K562 (cell line): Measurements from ENCODE around the gene LAMB2. TPM values are rescaled to one million over a fixed set of nuclear protein-coding genes. Genes with fewer than 3 reads are reported as not detected.

Experiments
- CEBPZ ChIP-seq: fragments of 150-350 bp; IDR thresholded peaks from 2 replicates; pipeline ENCODE4 v1.6.1; 2014; ENCODE audit warnings: low read depth, mild to moderate bottlenecking, low read length, borderline replicate concordance
- CHD4 ChIP-seq: fragments of 200-600 bp; sonication (generic); IDR thresholded peaks from 3 replicates; pipeline ENCODE4 v1.6.1; 2012; ENCODE audit warnings: low read depth, mild to moderate bottlenecking, mixed read lengths, low read length, inconsistent platforms; ENCODE audit not compliant: insufficient read depth, insufficient replicate concordance, poor library complexity, severe bottlenecking
- EHMT2 ChIP-seq: fragments of 450-650 bp; IDR thresholded peaks from 2 replicates; pipeline ENCODE4 v1.6.1; 2018; ENCODE audit warnings: antibody characterized with exemption
- MAZ ChIP-seq, 2 experiments: fragments of 450-650 bp in 1 of 2; sonication (generic) in 1 of 2; formaldehyde crosslinking; IDR thresholded peaks in 1 of 2; conservative IDR thresholded peaks in 1 of 2; 2 replicates each; pipeline versions ENCODE4 v1.4.0 to v1.5.0; 2020; ENCODE audit warnings: mild to moderate bottlenecking in 1 of 2, missing genetic modification reagents in 1 of 2
- PML ChIP-seq: IDR thresholded peaks from 2 replicates; pipeline ENCODE4 v1.6.1; 2012; ENCODE audit warnings: low read length, inconsistent platforms
- SIX5 ChIP-seq, 2 experiments: IDR thresholded peaks; 2 replicates each; pipeline ENCODE4 v1.6.1; 2011; ENCODE audit warnings: low read length in 2 of 2, borderline replicate concordance in 1 of 2, low read depth in 1 of 2, mild to moderate bottlenecking in 1 of 2, moderate library complexity in 1 of 2; ENCODE audit not compliant: insufficient read depth in 1 of 2
- TAF7 ChIP-seq: fragments of 450-650 bp; IDR thresholded peaks from 2 replicates; pipeline ENCODE4 v1.6.1; 2016; ENCODE audit warnings: missing genetic modification characterization, missing compliant biosample characterization
- ZBTB2 ChIP-seq: fragments of 450-650 bp; IDR thresholded peaks from 2 replicates; pipeline ENCODE4 v1.6.1; 2016; ENCODE audit warnings: antibody characterized with exemption
- ZFP36 ChIP-seq: fragments of 150-350 bp; IDR thresholded peaks from 2 replicates; pipeline ENCODE4 v1.6.1; 2018; ENCODE audit warnings: low read length, low read depth; ENCODE audit not compliant: partially characterized antibody
- ZNF395 ChIP-seq: fragments of 200-800 bp; sonication (Bioruptor generic); IDR thresholded peaks from 2 replicates; pipeline ENCODE4 v1.6.1; 2017; ENCODE audit warnings: missing genetic modification characterization, missing compliant biosample characterization
- polyA plus RNA-seq, 8 experiments: library from polyadenylated mRNA; depleted of rRNA in 4 of 8; stranded (reverse) in 5 of 8; unstranded in 3 of 8; fragments of >200 nt; fragmentation: Nextera tagmentation in 2 of 8; fragmentation: Illumina TruSeq in 1 of 8; extraction: Ambion mirVana in 2 of 8; extraction: Trizol in 1 of 8; gene quantifications; 2 replicates each; pipeline versions ENCODE4 v1.2.1 to v1.2.3, GENCODE V29; 2011 to 2014; ENCODE audit warnings: inconsistent platforms in 1 of 8, missing spikeins in 1 of 8
- total RNA-seq, 7 experiments: library from RNA; depleted of rRNA in 6 of 7; stranded (reverse); fragments of >200 nt in 6 of 7; fragmentation: Illumina TruSeq in 2 of 7; extraction: Trizol in 2 of 7; gene quantifications; 2 replicates each; pipeline versions ENCODE4 v1.2.1 to v1.2.3, GENCODE V29; 2011 to 2021; ENCODE audit warnings: low replicate concordance in 1 of 7
- TF ChIP-seq, protein P1 (sequence below): fragments of 450-650 bp; IDR thresholded peaks from 2 replicates; pipeline ENCODE4 v1.6.1; 2018; ENCODE audit warnings: mild to moderate bottlenecking, low read depth; ENCODE audit not compliant: partially characterized antibody
- TF ChIP-seq, protein P2 (sequence below), 2 experiments: fragments of 450-650 bp in 1 of 2; sonication (generic) in 1 of 2; formaldehyde crosslinking in 1 of 2; IDR thresholded peaks in 1 of 2; conservative IDR thresholded peaks in 1 of 2; 2 replicates each; pipeline versions ENCODE4 v1.6.1 to v1.8.1; 2016 to 2023; ENCODE audit warnings: mild to moderate bottlenecking in 2 of 2, moderate library complexity in 2 of 2, inconsistent platforms in 1 of 2, missing genetic modification reagents in 1 of 2
- TF ChIP-seq, protein P3 (sequence below): fragments of 450-650 bp; formaldehyde crosslinking; IDR thresholded peaks from 2 replicates; pipeline ENCODE4 v1.4.0; 2022; ENCODE audit warnings: missing genetic modification characterization

The LAMB2 gene
- total and polyA plus RNA-seq, 9 of the 15 experiments (the other 6 are each of a cell fraction or from before 2014, with no cell fraction given), result 1.4 to 26.0 (median 16.2) TPM

- TF ChIP-seq, protein P1, sequence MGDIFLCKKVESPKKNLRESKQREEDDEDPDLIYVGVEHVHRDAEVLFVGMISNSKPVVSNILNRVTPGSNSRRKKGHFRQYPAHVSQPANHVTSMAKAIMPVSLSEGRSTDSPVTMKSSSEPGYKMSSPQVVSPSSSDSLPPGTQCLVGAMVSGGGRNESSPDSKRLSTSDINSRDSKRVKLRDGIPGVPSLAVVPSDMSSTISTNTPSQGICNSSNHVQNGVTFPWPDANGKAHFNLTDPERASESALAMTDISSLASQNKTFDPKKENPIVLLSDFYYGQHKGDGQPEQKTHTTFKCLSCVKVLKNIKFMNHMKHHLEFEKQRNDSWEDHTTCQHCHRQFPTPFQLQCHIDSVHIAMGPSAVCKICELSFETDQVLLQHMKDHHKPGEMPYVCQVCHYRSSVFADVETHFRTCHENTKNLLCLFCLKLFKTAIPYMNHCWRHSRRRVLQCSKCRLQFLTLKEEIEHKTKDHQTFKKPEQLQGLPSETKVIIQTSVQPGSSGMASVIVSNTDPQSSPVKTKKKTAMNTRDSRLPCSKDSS, result no peak
- no peak; a peak in 1 of 4 replicates for TF ChIP-seq MAZ (CRISPR knock-in tag; conservative IDR thresholded peaks at IDR 0.05 in 1 of 2, IDR thresholded peaks at IDR 0.05 in 1 of 2)
- no peak for TF ChIP-seq SIX5 (IDR thresholded peaks at IDR 0.05; ENCODE audit: borderline replicate concordance in 1 of 2, insufficient read depth in 1 of 2, low read depth in 1 of 2, low read length in 2 of 2)
- TF ChIP-seq CEBPZ, result no peak
- no peak for TF ChIP-seq ZFP36
- TF ChIP-seq, protein P2, sequence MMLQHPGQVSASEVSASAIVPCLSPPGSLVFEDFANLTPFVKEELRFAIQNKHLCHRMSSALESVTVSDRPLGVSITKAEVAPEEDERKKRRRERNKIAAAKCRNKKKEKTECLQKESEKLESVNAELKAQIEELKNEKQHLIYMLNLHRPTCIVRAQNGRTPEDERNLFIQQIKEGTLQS (IDR thresholded peaks at IDR 0.05), result no peak
- TF ChIP-seq, protein P2 (CRISPR knock-in tag; conservative IDR thresholded peaks at IDR 0.05), result 0 out of 2 replicates have a peak, but pooled peaks have one; percentile 17
- TF ChIP-seq EHMT2, result no peak
- no peak for TF ChIP-seq TAF7
- no peak for TF ChIP-seq ZBTB2
- peak; percentile 77; the same call in 1 of the 2 replicates for TF ChIP-seq ZNF395
- TF ChIP-seq, protein P3, sequence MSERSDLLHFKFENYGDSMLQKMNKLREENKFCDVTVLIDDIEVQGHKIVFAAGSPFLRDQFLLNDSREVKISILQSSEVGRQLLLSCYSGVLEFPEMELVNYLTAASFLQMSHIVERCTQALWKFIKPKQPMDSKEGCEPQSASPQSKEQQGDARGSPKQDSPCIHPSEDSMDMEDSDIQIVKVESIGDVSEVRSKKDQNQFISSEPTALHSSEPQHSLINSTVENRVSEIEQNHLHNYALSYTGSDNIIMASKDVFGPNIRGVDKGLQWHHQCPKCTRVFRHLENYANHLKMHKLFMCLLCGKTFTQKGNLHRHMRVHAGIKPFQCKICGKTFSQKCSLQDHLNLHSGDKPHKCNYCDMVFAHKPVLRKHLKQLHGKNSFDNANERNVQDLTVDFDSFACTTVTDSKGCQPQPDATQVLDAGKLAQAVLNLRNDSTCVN (CRISPR knock-in tag), result no peak
- no peak for TF ChIP-seq CHD4
- TF ChIP-seq PML, result 0 out of 2 replicates have a peak, but pooled peaks have one; percentile 14
Measured at GRCh38 chr3:49092938-49093852, 39.7 kb downstream of the LAMB2 start (continued).
